ENCODE measurements around the gene NBEA.

Gene NBEA

DNA sequence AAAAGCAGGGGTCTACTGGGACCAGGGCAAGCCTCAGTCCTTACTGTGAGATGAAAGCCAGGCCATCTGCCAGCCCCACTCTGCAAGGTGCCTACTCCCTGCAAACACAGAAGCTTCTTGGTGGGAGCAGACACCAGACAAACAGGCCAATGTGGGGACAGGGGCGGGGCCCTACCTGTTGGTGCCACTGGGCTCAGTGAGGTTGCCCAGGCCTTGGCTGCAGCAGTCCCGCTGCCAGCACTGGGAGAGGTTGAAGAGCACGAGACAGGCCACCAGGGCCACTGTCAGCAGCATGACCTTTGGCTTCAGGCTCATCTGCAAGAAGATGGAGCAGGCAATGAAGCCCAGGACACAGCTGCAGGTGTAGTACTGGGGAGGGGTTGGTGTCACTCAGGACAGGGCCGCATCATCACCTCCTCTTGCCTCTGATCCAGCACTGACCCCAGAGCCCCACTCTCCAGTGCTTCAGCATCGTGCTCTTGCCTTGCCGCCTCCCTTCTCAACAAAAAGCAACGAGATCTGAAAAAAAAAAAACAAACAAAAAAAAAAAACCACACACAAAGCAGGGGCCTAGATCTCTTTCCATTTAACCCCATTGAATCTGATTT is 72.6 kb downstream of the NBEA start:
- no peak for DNase-seq (ENCODE audit: low read depth in 2 of 2)
- H3K4me3 ChIP-seq (replicated peaks in 1 of 2; ENCODE audit: low read depth in 2 of 2, low read length in 2 of 2): no peak overlapping the region
- TF ChIP-seq, protein P1, sequence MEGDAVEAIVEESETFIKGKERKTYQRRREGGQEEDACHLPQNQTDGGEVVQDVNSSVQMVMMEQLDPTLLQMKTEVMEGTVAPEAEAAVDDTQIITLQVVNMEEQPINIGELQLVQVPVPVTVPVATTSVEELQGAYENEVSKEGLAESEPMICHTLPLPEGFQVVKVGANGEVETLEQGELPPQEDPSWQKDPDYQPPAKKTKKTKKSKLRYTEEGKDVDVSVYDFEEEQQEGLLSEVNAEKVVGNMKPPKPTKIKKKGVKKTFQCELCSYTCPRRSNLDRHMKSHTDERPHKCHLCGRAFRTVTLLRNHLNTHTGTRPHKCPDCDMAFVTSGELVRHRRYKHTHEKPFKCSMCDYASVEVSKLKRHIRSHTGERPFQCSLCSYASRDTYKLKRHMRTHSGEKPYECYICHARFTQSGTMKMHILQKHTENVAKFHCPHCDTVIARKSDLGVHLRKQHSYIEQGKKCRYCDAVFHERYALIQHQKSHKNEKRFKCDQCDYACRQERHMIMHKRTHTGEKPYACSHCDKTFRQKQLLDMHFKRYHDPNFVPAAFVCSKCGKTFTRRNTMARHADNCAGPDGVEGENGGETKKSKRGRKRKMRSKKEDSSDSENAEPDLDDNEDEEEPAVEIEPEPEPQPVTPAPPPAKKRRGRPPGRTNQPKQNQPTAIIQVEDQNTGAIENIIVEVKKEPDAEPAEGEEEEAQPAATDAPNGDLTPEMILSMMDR (IDR thresholded peaks at IDR 0.05; ENCODE audit: low read depth, low read length): no peak

- DNase-seq (ENCODE audit: low read depth in 2 of 2): no peak
- no peak overlapping the region for H3K4me3 ChIP-seq (replicated peaks in 1 of 2; ENCODE audit: low read depth in 2 of 2, low read length in 2 of 2)
- TF ChIP-seq, protein P1 (IDR thresholded peaks at IDR 0.05; ENCODE audit: low read depth, low read length): no peak
Observed at GRCh38 chr13:35016362-35017112, 74.5 kb downstream of the NBEA start.

GRCh38 chr13:35025314-35025713 is 83.2 kb downstream of the NBEA start:
- H3K4me3 ChIP-seq (replicated peaks in 1 of 2; ENCODE audit: low read depth in 2 of 2, low read length in 2 of 2): no peak overlapping the region
- TF ChIP-seq, protein P1 (IDR thresholded peaks at IDR 0.05; ENCODE audit: low read depth, low read length): no peak
- no peak for DNase-seq (ENCODE audit: low read depth in 2 of 2)

GRCh38 chr13:35028338-35028867 is 86.3 kb downstream of the NBEA start:
- no peak overlapping the region for H3K4me3 ChIP-seq (replicated peaks in 1 of 2; ENCODE audit: low read depth in 2 of 2, low read length in 2 of 2)
- no peak for DNase-seq (ENCODE audit: low read depth in 2 of 2)
- TF ChIP-seq, protein P1 (IDR thresholded peaks at IDR 0.05; ENCODE audit: low read depth, low read length): no peak

DNA sequence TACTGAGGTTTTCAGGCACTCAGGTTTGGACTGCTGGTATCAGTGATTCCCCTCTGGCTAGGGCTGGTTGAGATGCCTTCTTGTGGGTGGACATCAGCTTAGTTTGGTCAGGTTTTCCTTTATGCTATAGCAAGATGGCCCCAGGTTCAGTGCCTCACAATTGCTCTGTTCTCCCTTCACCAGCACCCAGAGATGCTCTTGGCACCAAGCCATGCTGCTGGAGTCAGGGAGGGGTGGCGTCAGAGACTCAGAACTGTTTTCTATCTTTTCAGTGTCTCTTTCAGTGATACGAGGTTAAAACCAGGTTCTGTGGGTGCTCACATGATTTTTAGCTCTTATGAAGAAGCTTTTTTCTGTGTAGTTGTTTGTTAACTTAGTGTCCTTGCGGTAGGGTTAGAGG is 96.9 kb downstream of the NBEA start:
- no peak for DNase-seq (ENCODE audit: low read depth in 2 of 2)
- no peak overlapping the region for H3K4me3 ChIP-seq (replicated peaks in 1 of 2; ENCODE audit: low read depth in 2 of 2, low read length in 2 of 2)
- TF ChIP-seq, protein P1 (IDR thresholded peaks at IDR 0.05; ENCODE audit: low read depth, low read length): no peak

DNA sequence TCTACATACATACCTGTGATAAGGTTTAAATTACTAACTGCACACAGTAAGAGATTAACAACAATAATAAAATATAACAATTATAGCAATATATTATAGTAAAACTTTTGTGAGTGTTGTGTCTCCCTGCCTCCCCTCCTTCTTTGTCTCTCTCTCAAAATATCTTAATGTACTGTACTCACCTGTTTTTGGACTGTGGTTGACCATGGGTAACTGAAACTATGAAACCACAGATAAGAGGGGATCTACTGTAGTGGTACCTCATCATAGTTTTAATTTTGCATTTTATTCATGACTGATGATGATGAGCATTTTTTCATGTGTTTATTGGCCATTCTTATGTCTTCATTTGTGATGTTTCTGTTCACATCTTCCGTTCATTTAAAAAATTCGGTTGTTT is 104.5 kb downstream of the NBEA start:
- TF ChIP-seq, protein P1 (IDR thresholded peaks at IDR 0.05; ENCODE audit: low read depth, low read length): no peak
- DNase-seq (ENCODE audit: low read depth in 2 of 2): no peak
- no peak overlapping the region for H3K4me3 ChIP-seq (replicated peaks in 1 of 2; ENCODE audit: low read depth in 2 of 2, low read length in 2 of 2)

Measured in cardiac fibroblast (primary cell).